OCI-LY7 (cell line): Measurements from ENCODE around the gene POU2AF2. TPM values are rescaled to one million over a fixed set of nuclear protein-coding genes. Genes with fewer than 3 reads are reported as not detected.
"Not testable (repeated sequence)": the region's sequence is repeated elsewhere in the genome, so short reads cannot be mapped to it uniquely, and the experiment has no call there.

Experiments
- BruUV-seq: library from RNA; stranded (reverse); fragments of 400-500 nt; replicated peaks from 2 replicates; lab custom pipeline; 2021; lab: Mats Ljungman, UMichigan
- CTCF ChIA-PET: fragments of 300-600 bp; sonication (Branson Sonifier 250); formaldehyde crosslinking; loops from one replicate; lab custom pipeline; 2022; ENCODE audit warnings: antibody characterized with exemption; ENCODE audit not compliant: unreplicated experiment; lab: Charles Lee
- POLR2A ChIA-PET: fragments of 300-600 bp; sonication (Branson Sonifier 250); formaldehyde crosslinking; loops from one replicate; lab custom pipeline; 2022; ENCODE audit warnings: antibody characterized with exemption; lab: Charles Lee
- DNase-seq: peaks from one replicate; pipeline ENCODE4 v3.0.0-alpha.2; 2015; ENCODE audit warnings: low spot score
- H2AFZ ChIP-seq: fragments of 200-600 bp; sonication (generic), shearing (Covaris generic); 2 replicates; pipeline ENCODE4 v1.6.1; 2014; ENCODE audit warnings: mild to moderate bottlenecking, antibody characterized with exemption, low read length, moderate library complexity
- H3K27ac ChIP-seq: fragments of 200-600 bp; sonication (generic); 2 replicates; pipeline ENCODE4 v1.5.1; 2014; ENCODE audit warnings: mixed run types, low read depth, mild to moderate bottlenecking, moderate library complexity, low read length, inconsistent platforms; ENCODE audit not compliant: poor library complexity, severe bottlenecking
- H3K36me3 ChIP-seq: fragments of 200-600 bp; sonication (generic); 2 replicates; pipeline ENCODE4 v1.6.1; 2014; ENCODE audit warnings: mild to moderate bottlenecking, antibody characterized with exemption, low read length, moderate library complexity, mixed read lengths; ENCODE audit not compliant: insufficient read depth
- H3K4me1 ChIP-seq: fragments of 200-600 bp; sonication (generic); 2 replicates; pipeline ENCODE4 v1.5.1; 2014; ENCODE audit warnings: mild to moderate bottlenecking, low read length; ENCODE audit not compliant: insufficient read depth, poor library complexity, severe bottlenecking
- H3K4me2 ChIP-seq: fragments of 200-600 bp; sonication (generic); 2 replicates; pipeline ENCODE4 v1.6.1; 2014; ENCODE audit warnings: mild to moderate bottlenecking, low read length
- H3K4me3 ChIP-seq: fragments of 200-600 bp; sonication (generic); 2 replicates; pipeline ENCODE4 v1.5.1; 2014; ENCODE audit warnings: mild to moderate bottlenecking, low read depth, low read length; ENCODE audit not compliant: poor library complexity, severe bottlenecking
- H3K79me2 ChIP-seq: fragments of 200-600 bp; sonication (generic); 2 replicates; pipeline ENCODE4 v1.6.1; 2016; ENCODE audit warnings: low read depth, mild to moderate bottlenecking, low read length, moderate library complexity, mixed read lengths; ENCODE audit not compliant: insufficient read depth
- H3K9me2 ChIP-seq: fragments of 200-600 bp; sonication (generic); 2 replicates; pipeline ENCODE4 v1.6.1; 2016; ENCODE audit warnings: mild to moderate bottlenecking, low read length, mixed read lengths; ENCODE audit not compliant: insufficient read depth
- H3K9me3 ChIP-seq: fragments of 200-600 bp; sonication (generic); 2 replicates; pipeline ENCODE4 v1.6.1; 2014; ENCODE audit warnings: mild to moderate bottlenecking, mixed run types, low read length, mixed read lengths
- H4K20me1 ChIP-seq: fragments of 200-600 bp; sonication (generic); 2 replicates; pipeline ENCODE4 v1.6.1; 2014; ENCODE audit warnings: mild to moderate bottlenecking, antibody characterized with exemption, low read length, moderate library complexity, mixed read lengths; ENCODE audit not compliant: insufficient read depth
- EZH2phosphoT487 ChIP-seq: fragments of 200-600 bp; sonication (generic); IDR thresholded peaks from 2 replicates; pipeline ENCODE4 v1.6.1; 2018; ENCODE audit warnings: low read depth, borderline replicate concordance, mild to moderate bottlenecking, mixed run types, antibody characterized with exemption, low read length, moderate library complexity, mixed read lengths
- intact Hi-C: fragments of 100-400 bp; cut with micrococcal nuclease; formaldehyde crosslinking; loops from one replicate; pipeline ENCODE4 v1.10.0; 2022; ENCODE audit not compliant: unreplicated experiment
- total RNA-seq, 2 experiments: library from RNA; depleted of rRNA in 1 of 2; stranded (reverse); fragments of >200 nt in 1 of 2; shearing (Covaris generic) in 1 of 2; gene quantifications; 2 replicates each; pipeline ENCODE4 v1.2.3, GENCODE V29; 2014 to 2022
- TF ChIP-seq, protein P1 (sequence below): fragments of 200-600 bp; sonication (generic); conservative IDR thresholded peaks from 2 replicates; pipeline ENCODE4 v1.5.1; 2014; ENCODE audit warnings: mild to moderate bottlenecking, antibody characterized with exemption, low read length, moderate library complexity, mixed read lengths

The POU2AF2 gene
- total RNA-seq, 2 experiments from 2014 or later = not detected

- ChIA-PET CTCF (no interaction called here), POLR2A (interaction anchor here (0.8 to 1.5 kb wide), 8 partner anchors 9 to 609 kb away, joined by 3 to 5 read pairs (median 4); no protein-coding TSS in a partner anchor)
- Histone ChIP-seq H3K36me3 (peaks cover 2% of the 10 kb centered on the region; the same call in 1 of the 2 replicates), H3K79me2 (no peaks in the 10 kb centered on the region), H3K4me3 (no peak overlapping the region), H3K4me1 (no peaks in the 10 kb centered on the region), H3K4me2 (no peak overlapping the region), H3K9me2 (no peaks in the 10 kb centered on the region), H3K27ac (no peak overlapping the region), H4K20me1 (no peaks in the 10 kb centered on the region), H2AFZ (no peak overlapping the region), H3K9me3 (peaks cover 19% of the 10 kb centered on the region)
- no peak for DNase-seq
- BruUV-seq = no TSS peak
- intact Hi-C loops = no loop called here
- no peak for TF ChIP-seq EZH2phosphoT487
- TF ChIP-seq, protein P1, sequence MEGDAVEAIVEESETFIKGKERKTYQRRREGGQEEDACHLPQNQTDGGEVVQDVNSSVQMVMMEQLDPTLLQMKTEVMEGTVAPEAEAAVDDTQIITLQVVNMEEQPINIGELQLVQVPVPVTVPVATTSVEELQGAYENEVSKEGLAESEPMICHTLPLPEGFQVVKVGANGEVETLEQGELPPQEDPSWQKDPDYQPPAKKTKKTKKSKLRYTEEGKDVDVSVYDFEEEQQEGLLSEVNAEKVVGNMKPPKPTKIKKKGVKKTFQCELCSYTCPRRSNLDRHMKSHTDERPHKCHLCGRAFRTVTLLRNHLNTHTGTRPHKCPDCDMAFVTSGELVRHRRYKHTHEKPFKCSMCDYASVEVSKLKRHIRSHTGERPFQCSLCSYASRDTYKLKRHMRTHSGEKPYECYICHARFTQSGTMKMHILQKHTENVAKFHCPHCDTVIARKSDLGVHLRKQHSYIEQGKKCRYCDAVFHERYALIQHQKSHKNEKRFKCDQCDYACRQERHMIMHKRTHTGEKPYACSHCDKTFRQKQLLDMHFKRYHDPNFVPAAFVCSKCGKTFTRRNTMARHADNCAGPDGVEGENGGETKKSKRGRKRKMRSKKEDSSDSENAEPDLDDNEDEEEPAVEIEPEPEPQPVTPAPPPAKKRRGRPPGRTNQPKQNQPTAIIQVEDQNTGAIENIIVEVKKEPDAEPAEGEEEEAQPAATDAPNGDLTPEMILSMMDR = no peak
Measured at GRCh38 chr11:111220721-111221120, 24.8 kb upstream of the POU2AF2 start.

GRCh38 chr11:111221208-111221607, 24.3 kb upstream of the POU2AF2 start:
- DNase-seq = no peak
- Histone ChIP-seq H2AFZ (no peak overlapping the region), H3K4me3 (no peak overlapping the region), H3K4me1 (no peaks in the 10 kb centered on the region), H3K36me3 (peaks cover 3% of the 10 kb centered on the region; the same call in 1 of the 2 replicates), H3K79me2 (no peaks in the 10 kb centered on the region), H4K20me1 (no peaks in the 10 kb centered on the region), H3K27ac (no peak overlapping the region), H3K9me2 (no peaks in the 10 kb centered on the region), H3K9me3 (peaks cover 23% of the 10 kb centered on the region), H3K4me2 (no peak overlapping the region)
- no TSS peak for BruUV-seq
- ChIA-PET CTCF (no interaction called here), POLR2A (interaction anchor here (0.8 to 1.5 kb wide), 7 partner anchors 9 to 610 kb away, joined by 3 to 5 read pairs (median 4); no protein-coding TSS in a partner anchor)
- intact Hi-C loops = no loop called here
- TF ChIP-seq, protein P1 = no peak
- no peak for TF ChIP-seq EZH2phosphoT487

GRCh38 chr11:111221936-111222335, 23.6 kb upstream of the POU2AF2 start:
- H3K9me2 ChIP-seq, CTCF ChIA-PET, H3K4me3 ChIP-seq, H4K20me1 ChIP-seq, H3K79me2 ChIP-seq, H3K36me3 ChIP-seq, H3K4me2 ChIP-seq, intact Hi-C loops, BruUV-seq, H3K4me1 ChIP-seq, DNase-seq, H2AFZ ChIP-seq, H3K27ac ChIP-seq: not testable (repeated sequence)
- H3K9me3 ChIP-seq = peaks cover 23% of the 10 kb centered on the region
- POLR2A ChIA-PET = interaction anchor here (1.1 kb wide), 1 partner anchor 24 kb away, joined by 4 read pairs; no protein-coding TSS in a partner anchor

DNA sequence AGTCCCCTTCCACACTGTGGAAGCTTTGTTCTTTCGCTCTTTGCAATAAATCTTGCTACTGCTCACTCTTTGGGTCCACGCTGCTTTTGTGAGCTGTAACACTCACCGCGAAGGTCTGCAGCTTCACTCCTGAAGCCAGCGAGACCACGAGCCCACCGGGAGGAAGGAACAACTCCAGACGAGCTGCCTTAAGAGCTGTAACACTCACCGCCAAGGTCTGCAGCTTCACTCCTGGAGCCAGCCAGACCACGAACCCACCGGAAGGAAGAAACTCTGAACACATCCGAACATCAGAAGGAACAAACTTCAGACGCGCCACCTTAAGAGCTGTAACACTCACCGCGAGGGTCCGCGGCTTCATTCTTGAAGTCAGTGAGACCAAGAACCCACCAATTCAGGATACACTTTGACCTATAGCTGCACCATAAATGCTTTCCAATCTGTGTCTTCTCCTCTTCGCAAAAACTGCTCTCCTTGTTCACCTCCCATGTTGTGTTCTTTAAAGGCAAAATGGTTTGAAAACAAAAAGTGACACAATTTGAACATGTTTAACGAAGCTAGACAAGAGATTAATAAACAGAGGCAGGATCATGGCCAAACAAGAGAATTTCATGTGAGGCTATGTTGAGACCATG, 22.6 kb upstream of the POU2AF2 start:
- H4K20me1 ChIP-seq, H3K4me3 ChIP-seq, H3K27ac ChIP-seq, CTCF ChIA-PET, DNase-seq, H3K9me2 ChIP-seq, H3K4me1 ChIP-seq, H3K4me2 ChIP-seq, intact Hi-C loops, H3K36me3 ChIP-seq, BruUV-seq, H3K79me2 ChIP-seq: not testable (repeated sequence)
- Histone ChIP-seq H3K9me3 (peaks cover 19% of the 10 kb centered on the region), H2AFZ (peak overlapping the region; percentile 15; the same call in 1 of the 2 replicates)
- POLR2A ChIA-PET = interaction anchor here (0.9 to 1.8 kb wide), 4 partner anchors 10 to 769 kb away, joined by 4 to 5 read pairs (median 4); no protein-coding TSS in a partner anchor
